ENCODE data around the gene RNF144A. TPM values are rescaled to one million over a fixed set of nuclear protein-coding genes. Genes with fewer than 3 reads are reported as not detected.
"Not testable (repeated sequence)": the region's sequence is repeated elsewhere in the genome, so short reads cannot be mapped to it uniquely, and the experiment has no call there.

RNF144A gene
- total RNA-seq, result 0.35 TPM in 1 of 2 replicates, not detected in the other
- polyA plus RNA-seq (2012), result not detected

DNA sequence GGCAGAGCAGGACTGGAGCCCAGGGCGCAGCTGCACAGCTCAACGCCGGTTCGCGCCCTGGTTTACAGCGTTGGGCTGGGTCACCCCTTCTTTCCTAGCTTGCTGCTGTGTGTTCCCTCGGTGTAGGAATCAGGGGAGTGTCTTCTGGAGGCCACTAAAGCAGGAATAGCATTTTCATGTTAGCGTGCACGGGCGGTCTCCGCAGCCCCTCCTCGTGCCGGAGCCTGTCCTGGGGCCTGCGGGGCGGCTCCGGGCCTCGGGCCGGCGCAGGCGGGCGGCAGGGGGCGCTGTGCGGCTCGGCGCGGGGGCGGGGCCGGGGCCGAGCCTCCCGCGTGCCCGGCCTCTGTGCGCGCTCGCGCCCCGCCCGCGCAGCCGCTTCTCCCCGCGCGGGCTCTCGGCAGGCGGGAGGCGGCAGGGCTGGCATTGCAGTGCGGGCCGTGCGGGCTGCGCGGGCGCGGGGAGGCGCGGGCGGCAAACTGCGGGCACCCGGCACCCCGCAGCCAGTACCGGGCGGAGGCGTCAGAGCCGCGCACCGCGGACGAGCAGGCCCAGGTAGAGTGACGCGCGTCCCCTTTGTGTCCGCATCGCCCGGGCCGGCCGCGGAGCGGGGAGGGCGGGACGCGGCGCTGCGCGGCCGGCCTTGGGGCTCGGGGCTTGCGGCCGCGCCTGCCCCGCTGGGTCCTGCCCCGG lies at the start of gene RNF144A:
Gene RNF144A, plus strand, starts transcription at position 342 of the 690 bp plus-strand sequence. CDS start 79,515 bp downstream, outside the sequence.
- no peak for DNase-seq (ENCODE audit: low read depth)

GRCh38 chr2:6872394-6872793 lies 44.8 kb upstream of the RNF144A start:
- DNase-seq (ENCODE audit: low read depth), result no peak

- DNase-seq (ENCODE audit: low read depth), result no peak
These were observed 43.2 kb upstream of the RNF144A start for GRCh38 chr2:6874032-6874431.

GRCh38 chr2:6876309-6876708 lies 40.9 kb upstream of the RNF144A start:
- DNase-seq (ENCODE audit: low read depth), result no peak

- no peak for DNase-seq (ENCODE audit: low read depth)
These were observed 39.6 kb upstream of the RNF144A start, which contains the start of gene RSAD2 for GRCh38 chr2:6877402-6878304. Gene RSAD2 (plus strand): TSS chr2:6877777. CDS start chr2:6877801, 24 bp downstream.

DNA sequence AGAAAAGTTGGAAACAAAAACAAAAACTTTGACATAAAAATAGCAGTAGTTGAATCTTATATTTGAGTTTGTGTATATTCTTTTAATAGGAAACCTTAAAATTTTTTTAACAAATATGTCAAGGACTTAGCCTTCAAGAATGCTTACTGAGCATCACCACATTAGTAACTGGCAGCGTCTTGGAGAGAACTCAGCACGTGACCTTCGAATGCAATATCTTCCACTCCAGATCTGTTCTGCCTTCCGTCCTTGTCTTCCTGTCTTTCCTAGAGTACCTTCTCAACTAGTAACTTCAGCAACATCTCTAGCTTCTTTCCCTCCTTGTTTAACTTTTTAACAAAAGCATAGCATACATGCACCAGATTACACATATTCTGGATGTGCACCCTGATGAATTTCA lies 38.7 kb upstream of the RNF144A start:
- no peak for DNase-seq (ENCODE audit: low read depth)

DNA sequence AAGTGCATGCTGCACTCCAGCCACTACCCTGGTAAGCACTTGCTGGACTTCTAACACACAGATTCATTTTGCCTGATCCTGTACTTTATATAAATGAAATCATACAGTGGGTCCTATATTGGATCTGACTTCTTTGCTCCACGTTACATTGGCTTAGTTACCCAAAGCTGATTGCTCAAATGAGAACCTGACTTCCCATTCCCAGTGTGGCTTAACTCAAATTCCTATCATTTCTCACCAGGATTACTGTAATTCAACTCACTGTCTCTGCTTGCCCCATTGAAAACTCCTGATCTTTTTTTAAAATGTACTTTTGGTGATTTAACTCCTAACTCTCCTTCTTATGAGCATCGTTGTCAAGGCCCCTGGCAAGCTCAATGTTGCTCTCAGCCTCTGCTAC lies 38.2 kb upstream of the RNF144A start:
- no peak for DNase-seq (ENCODE audit: low read depth)

- no peak for DNase-seq (ENCODE audit: low read depth)
These were observed 36.9 kb upstream of the RNF144A start for GRCh38 chr2:6880200-6880733.

GRCh38 chr2:6881046-6881445 lies 36.2 kb upstream of the RNF144A start:
- no peak for DNase-seq (ENCODE audit: low read depth)

DNA sequence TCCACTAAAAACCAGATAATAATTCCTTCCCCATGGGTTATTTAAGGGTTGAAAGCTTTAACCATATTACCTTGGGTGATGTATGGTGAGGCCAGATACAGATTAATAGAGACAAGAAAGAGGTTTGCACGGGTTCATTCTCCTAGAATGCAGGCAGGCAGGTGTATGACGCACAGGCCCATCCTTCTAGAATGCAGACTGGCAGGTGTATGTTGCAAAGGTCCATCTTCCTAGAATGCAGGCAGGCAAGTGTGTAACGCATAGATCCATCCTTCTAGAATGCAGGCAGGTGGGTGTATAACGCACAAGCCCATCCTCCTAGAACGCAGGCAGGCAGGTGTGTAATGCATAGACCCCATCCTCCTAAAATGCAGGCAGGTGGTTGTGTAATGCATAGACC lies 35.7 kb upstream of the RNF144A start:
- no peak for DNase-seq (ENCODE audit: low read depth)

GRCh38 chr2:6883448-6884122 lies 33.6 kb upstream of the RNF144A start:
- no peak for DNase-seq (ENCODE audit: low read depth)

GRCh38 chr2:6885551-6885950 lies 31.7 kb upstream of the RNF144A start:
- DNase-seq (ENCODE audit: low read depth), result no peak

DNA sequence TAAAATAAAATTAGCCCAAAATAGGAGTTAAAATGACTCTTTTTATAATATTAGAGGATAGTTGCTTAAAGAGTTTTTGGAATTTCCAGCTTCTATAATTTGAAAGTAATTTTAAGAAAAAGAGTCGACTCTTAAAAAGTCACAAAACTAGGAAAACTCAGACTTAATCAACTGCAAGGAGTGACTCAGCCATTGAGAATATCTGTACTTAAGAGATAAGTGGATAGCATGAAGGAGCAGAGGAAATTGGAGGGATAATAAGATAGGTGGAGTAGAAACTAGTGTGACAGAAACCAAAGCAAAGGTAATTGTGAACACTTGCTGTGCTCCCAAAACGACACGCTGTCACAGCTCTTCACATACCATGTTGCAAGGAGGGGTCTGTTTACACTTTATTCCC lies 31.2 kb upstream of the RNF144A start:
- DNase-seq (ENCODE audit: low read depth), result no peak

DNA sequence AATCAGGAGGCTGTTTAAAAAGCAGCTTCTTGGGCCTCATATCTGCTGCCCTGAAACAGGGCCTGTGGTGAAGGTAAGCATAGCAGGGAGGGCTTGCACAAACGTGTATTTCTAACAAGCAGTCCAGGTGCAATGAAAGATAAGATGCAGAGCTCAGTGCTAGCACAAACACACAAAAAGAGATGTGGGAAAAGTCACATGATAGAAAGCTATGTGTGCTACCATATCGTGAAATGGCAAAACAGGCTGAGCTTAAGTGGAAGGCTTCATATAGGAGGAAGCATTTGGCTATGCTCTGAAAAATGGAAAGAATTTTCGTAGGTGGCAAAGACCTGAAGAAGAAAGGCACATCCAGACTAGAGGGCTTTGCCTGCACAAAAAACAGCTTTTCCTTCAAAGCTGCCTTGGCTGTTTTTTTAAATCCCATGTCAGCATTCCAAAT lies 29.4 kb upstream of the RNF144A start:
- DNase-seq (ENCODE audit: low read depth), result no peak

DNA sequence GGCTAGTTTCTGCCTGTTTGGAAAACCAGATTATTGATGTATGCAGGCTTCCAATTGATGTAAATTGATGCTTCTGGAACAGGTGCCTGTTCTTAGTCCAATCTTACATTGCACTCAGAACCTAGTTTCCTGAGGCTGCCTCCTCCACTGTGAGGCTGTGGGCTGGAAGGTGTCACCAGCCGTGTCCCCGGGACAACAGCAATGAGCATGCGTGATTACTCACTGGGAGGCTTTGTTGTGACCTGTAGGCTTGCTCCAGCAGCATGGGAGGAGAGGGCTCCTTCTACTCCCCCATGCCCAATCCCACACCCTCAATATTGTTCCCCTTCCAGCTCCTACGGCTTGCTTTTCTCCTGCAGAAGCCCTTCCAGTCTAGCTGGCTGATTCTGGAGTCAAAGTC lies 28.5 kb upstream of the RNF144A start:
- no peak for DNase-seq (ENCODE audit: low read depth)

DNA sequence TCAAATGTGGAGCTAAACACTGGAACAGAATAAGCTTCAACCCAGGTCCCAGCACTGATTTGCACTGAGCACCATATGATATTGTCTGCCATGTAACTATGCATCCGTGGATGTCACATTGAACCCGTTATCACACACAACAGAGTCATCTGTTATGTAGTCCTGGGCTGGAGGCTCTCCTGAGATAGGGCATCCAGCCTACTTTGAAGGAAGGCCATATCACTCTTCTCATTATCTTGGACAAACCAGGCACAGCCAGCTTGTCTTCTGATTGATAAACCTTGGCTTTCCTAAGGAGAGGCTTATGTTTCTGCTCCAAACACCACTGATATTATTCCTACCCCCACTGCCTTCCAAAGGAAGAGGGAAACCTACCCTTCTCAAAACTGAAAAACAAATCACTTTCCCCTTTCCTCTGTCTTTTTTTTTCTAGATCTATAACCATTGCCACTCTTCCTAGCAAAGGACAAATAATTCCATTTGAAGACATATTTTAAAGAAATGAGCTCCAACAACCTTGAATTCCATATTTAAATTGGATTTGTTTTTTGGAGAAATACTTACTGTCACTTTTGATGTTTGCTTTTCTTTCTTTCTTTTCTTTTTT lies 23.2 kb upstream of the RNF144A start:
- DNase-seq (ENCODE audit: low read depth), result no peak

DNA sequence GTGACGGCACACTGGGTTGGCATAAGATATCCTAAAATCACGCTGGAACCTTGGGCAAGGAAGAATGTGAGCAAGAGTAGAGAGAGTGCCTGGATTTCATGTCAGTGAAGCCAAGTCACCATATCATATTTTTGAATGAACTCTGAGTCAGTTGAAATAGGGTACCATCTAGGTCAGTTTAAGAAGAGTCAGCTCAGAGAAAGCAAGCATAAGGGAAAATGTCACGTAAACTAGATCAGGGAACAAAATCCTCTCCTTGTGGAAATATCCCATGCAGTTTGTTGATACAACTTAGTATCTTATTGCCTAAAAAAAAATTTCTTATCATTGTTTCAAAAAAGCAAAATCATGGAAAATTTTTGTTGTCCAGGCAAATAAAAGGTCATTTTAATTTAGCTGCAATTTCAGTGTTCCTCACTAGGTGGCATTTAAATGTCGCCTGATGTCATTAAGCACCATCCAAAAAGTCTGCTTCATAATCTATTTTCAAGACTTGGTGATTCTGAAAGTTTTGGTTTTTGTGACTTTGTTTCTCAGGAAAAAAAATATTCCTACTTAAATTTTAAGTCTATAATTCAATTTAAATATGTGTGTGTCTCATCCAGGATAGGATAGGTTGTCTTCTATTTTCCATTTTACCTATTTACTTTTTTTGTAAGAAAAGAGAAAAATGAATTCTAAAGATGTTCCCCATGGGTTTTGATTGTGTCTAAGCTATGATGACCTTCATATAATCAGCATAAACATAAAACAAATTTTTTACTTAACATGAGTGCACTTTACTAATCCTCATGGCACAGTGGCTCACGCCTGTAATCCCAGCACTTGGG lies 20.1 kb upstream of the RNF144A start:
- DNase-seq (ENCODE audit: low read depth), result peak; percentile 0

GRCh38 chr2:6902581-6902980 lies 14.6 kb upstream of the RNF144A start:
- not testable (repeated sequence) for DNase-seq (ENCODE audit: low read depth)

DNA sequence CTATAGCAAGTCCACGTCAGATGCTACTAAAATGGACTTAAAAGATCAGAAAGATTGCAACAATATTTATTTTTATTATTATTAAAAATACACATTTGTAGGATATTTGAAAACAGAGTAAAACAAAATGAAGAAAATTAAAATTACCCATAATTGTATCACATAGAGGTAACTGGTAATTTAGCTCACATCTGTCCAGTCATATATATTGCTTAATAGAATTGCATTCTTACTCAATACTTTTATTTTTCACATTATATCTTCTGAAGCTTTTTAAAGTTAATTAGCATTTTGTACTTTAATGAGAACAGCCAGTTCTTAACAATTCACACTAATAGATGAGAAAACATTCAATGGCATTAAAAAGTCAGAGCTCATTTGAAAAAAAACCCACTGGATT lies 11.5 kb upstream of the RNF144A start:
- no peak for DNase-seq (ENCODE audit: low read depth)

DNA sequence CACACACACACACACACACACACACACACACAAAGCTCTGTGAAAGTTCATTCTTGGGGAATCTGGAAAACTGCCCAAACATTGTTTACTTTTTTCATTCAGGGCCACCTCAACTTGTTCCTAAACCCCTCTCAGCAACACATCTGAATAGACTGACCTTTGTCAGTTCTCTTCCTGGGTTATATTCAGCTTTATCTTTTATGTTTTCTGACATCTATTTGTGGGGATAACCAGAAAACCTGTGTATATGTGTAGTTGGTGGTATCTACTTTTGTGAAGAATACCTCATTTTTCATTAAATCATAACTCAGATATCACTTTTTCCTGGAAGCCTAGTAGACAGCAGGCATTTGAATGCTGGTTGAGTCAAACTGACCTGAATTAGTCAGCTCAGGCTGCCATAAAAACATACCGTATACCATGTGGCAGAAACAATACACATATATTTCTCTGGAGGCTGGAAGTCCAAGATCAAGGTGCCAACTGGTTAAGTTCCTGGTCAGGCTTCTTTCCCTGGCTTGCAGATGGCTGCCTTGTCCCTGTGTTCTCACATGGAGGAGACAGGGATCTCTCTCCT lies 11.0 kb upstream of the RNF144A start:
- no peak for DNase-seq (ENCODE audit: low read depth)
